K562 (cell line): ENCODE results near the gene KRT81. TPM values are rescaled to one million over a fixed set of nuclear protein-coding genes. Genes with fewer than 3 reads are reported as not detected.

Source experiments
- ATAC-seq: fragments of 200-7000 bp; cut with Tn5 transposase; 3 replicates; pipeline ENCODE4 v1.9.1; 2020; ENCODE audit warnings: moderate library complexity
- BruUV-seq: library from RNA; stranded (reverse); fragments of 400-500 nt; replicated peaks from 2 replicates; lab custom pipeline; 2021; lab: Mats Ljungman, UMichigan
- CTCF ChIA-PET: fragments of 300-600 bp; formaldehyde crosslinking; extraction: SDS; loops from one replicate; lab custom pipeline; 2021; ENCODE audit warnings: low intra/inter-chr PET ratio; lab: Yijun Ruan, JAX
- POLR2A ChIA-PET: fragments of 300-600, 350-650 bp; sonication (Branson Sonifier 250); formaldehyde crosslinking; extraction: SDS; loops from one replicate; lab custom pipeline; 2021; ENCODE audit warnings: antibody characterized with exemption, inconsistent platforms; lab: Yijun Ruan, JAX
- DNase-seq, 4 experiments: peaks; one replicate each; pipeline versions ENCODE4 v3.0.0 to v3.0.0-alpha.2; 2011 to 2018; ENCODE audit warnings: low spot score in 3 of 4, mixed read lengths in 3 of 4; ENCODE audit errors: extremely low read depth in 1 of 4
- FAIRE-seq: peaks from 2 replicates; lab custom pipeline; 2011; peaks lifted over from hg19 to GRCh38; lab: Jason Lieb, UNC
- H2AFZ ChIP-seq: 2 replicates; pipeline ENCODE4 v1.6.0; 2011; ENCODE audit warnings: low read depth, low read length, control low read depth, inconsistent platforms
- H3K27ac ChIP-seq: fragments of 200-600 bp; 3 replicates; pipeline ENCODE4 v1.8.0; 2011; ENCODE audit warnings: low read depth, mild to moderate bottlenecking, control low read depth, inconsistent platforms, low read length, moderate library complexity, mixed read lengths; ENCODE audit errors: extremely low read depth
- H3K27me3 ChIP-seq, 2 experiments: fragments of 300-600 bp in 1 of 2; 2 replicates in 1 of 2; 3 replicates in 1 of 2; pipeline versions ENCODE4 v1.6.0 to v1.8.0; 2011; ENCODE audit warnings: inconsistent platforms in 2 of 2, low read length in 2 of 2, mild to moderate bottlenecking in 1 of 2, mixed read lengths in 1 of 2, moderate library complexity in 1 of 2; ENCODE audit not compliant: control insufficient read depth in 2 of 2, insufficient read depth in 2 of 2
- H3K36me3 ChIP-seq: fragments of 300-600 bp; 3 replicates; pipeline ENCODE4 v1.8.0; 2011; ENCODE audit warnings: mild to moderate bottlenecking, low read length, inconsistent platforms; ENCODE audit not compliant: control insufficient read depth, insufficient read depth
- H3K4me1 ChIP-seq, 2 experiments: fragments of 200-600 bp in 1 of 2; replicated peaks in 1 of 2; 2 replicates in 1 of 2; 3 replicates in 1 of 2; pipeline versions ENCODE4 v1.5.1 to v1.8.0; 2011; ENCODE audit warnings: inconsistent platforms in 2 of 2, low read length in 2 of 2, mild to moderate bottlenecking in 1 of 2, mixed read lengths in 1 of 2, moderate library complexity in 1 of 2; ENCODE audit not compliant: control insufficient read depth in 2 of 2, insufficient read depth in 2 of 2
- H3K4me2 ChIP-seq: 2 replicates; pipeline ENCODE4 v1.6.1; 2011; ENCODE audit warnings: low read length, control low read depth, inconsistent platforms, mixed read lengths; ENCODE audit not compliant: insufficient read depth
- H3K4me3 ChIP-seq: fragments of 200-600 bp; sonication (generic), shearing (Covaris generic); 2 replicates; pipeline ENCODE4 v1.5.1; 2016; ENCODE audit warnings: control low read depth, inconsistent platforms
- H3K79me2 ChIP-seq: fragments of 200-600 bp; 3 replicates; pipeline ENCODE4 v1.8.0; 2011; ENCODE audit warnings: low read length, inconsistent platforms; ENCODE audit not compliant: control insufficient read depth, insufficient read depth
- H3K9ac ChIP-seq, 2 experiments: 2 replicates each; pipeline versions ENCODE4 v1.6.0 to v1.6.1; 2011; ENCODE audit warnings: low read depth in 2 of 2, low read length in 2 of 2, control low read depth in 1 of 2, inconsistent platforms in 1 of 2, mild to moderate bottlenecking in 1 of 2, mixed read lengths in 1 of 2; ENCODE audit not compliant: insufficient read depth in 1 of 2
- H3K9me1 ChIP-seq: one replicate; pipeline ENCODE4 v1.6.0; 2011; ENCODE audit warnings: inconsistent platforms, mild to moderate bottlenecking, low read length, moderate library complexity; ENCODE audit not compliant: control insufficient read depth, insufficient read depth
- H3K9me3 ChIP-seq: replicated peaks from 2 replicates; pipeline ENCODE4 v1.5.1; 2011; ENCODE audit warnings: low read depth, low read length, inconsistent platforms; ENCODE audit not compliant: control insufficient read depth, insufficient read depth
- H4K20me1 ChIP-seq: replicated peaks from 2 replicates; pipeline ENCODE4 v1.6.1; 2011; ENCODE audit warnings: low read length, inconsistent platforms, mixed read lengths; ENCODE audit not compliant: control insufficient read depth, insufficient read depth
- ATF6 ChIP-seq: sonication (generic); formaldehyde crosslinking; IDR thresholded peaks from 2 replicates; pipeline ENCODE4 v1.4.0; 2020; ENCODE audit warnings: mild to moderate bottlenecking, missing genetic modification reagents
- CTCFL ChIP-seq: IDR thresholded peaks from 2 replicates; pipeline ENCODE4 v1.6.1; 2011; ENCODE audit warnings: borderline replicate concordance, low read depth, mild to moderate bottlenecking, moderate library complexity, low read length; ENCODE audit not compliant: insufficient read depth, poor library complexity, severe bottlenecking
- SLC30A9 ChIP-seq: fragments of 250-450 bp; sonication (Bioruptor Pico); IDR thresholded peaks from 2 replicates; pipeline ENCODE4 v1.8.0; 2022; ENCODE audit warnings: mild to moderate bottlenecking, moderate library complexity
- WGBS: fragments of 100-300 bp; shearing (Covaris generic); methylation state at CpG from one replicate; pipeline ENCODE4 v1.1.6; 2016; ENCODE audit warnings: low coverage, mixed read lengths; ENCODE audit not compliant: insufficient coverage; ENCODE audit errors: missing lambda C conversion rate; 5-methylcytosine and 5-hydroxymethylcytosine counted together
- in situ Hi-C: fragments of 300-500 bp; cut with MboI; formaldehyde crosslinking; loops from 4 replicates; pipeline ENCODE4 v1.15.0; 2018; ENCODE audit warnings: inconsistent platforms, mixed read lengths
- intact Hi-C: fragments of 100-400 bp; cut with micrococcal nuclease; formaldehyde crosslinking; loops from 2 replicates; pipeline ENCODE4 v1.14.2; 2022
- polyA plus RNA-seq, 8 experiments: library from polyadenylated mRNA; depleted of rRNA in 4 of 8; stranded (reverse) in 5 of 8; unstranded in 3 of 8; fragments of >200 nt; fragmentation: Nextera tagmentation in 2 of 8; fragmentation: Illumina TruSeq in 1 of 8; extraction: Ambion mirVana in 2 of 8; extraction: Trizol in 1 of 8; gene quantifications; 2 replicates each; pipeline versions ENCODE4 v1.2.1 to v1.2.3, GENCODE V29; 2011 to 2014; ENCODE audit warnings: inconsistent platforms in 1 of 8, missing spikeins in 1 of 8
- total RNA-seq, 7 experiments: library from RNA; depleted of rRNA in 6 of 7; stranded (reverse); fragments of >200 nt in 6 of 7; fragmentation: Illumina TruSeq in 2 of 7; extraction: Trizol in 2 of 7; gene quantifications; 2 replicates each; pipeline versions ENCODE4 v1.2.1 to v1.2.3, GENCODE V29; 2011 to 2021; ENCODE audit warnings: low replicate concordance in 1 of 7

Gene KRT81
- total and polyA plus RNA-seq, 9 of the 15 experiments (the other 6 are each of a cell fraction or from before 2014, with no cell fraction given) = 0.27 TPM; not detected in 8

- ChIA-PET POLR2A (no interaction called here), CTCF (no interaction called here)
- in situ Hi-C loops (no loop called here), intact Hi-C loops (no loop called here)
- Histone ChIP-seq H2AFZ (no peak overlapping the region), H3K9me3 (no peaks in the 10 kb centered on the region), H3K27ac (no peak overlapping the region), H3K27me3 (peaks cover 22 to 70% of the 10 kb centered on the region in 2 experiments), H3K4me1 (no peaks in the 10 kb centered on the region), H3K9me1 (no peaks in the 10 kb centered on the region), H3K4me2 (no peak overlapping the region), H3K36me3 (no peaks in the 10 kb centered on the region), H3K4me3 (no peak overlapping the region), H3K9ac (no peak overlapping the region), H3K79me2 (no peaks in the 10 kb centered on the region), H4K20me1 (0 out of 2 replicates have a peak, but pooled peaks cover 11% of the 10 kb centered on the region)
- DNase-seq (no peak), ATAC-seq (peak; percentile 72), FAIRE-seq (no peak)
- TF ChIP-seq SLC30A9 (CRISPR knock-in tag) (no peak), ATF6 (CRISPR knock-in tag) (no peak), CTCFL (peak; percentile 32)
- WGBS = 3% methylated on average over 39 of the region's 52 CpGs
- no TSS peak for BruUV-seq
These were observed 41.0 kb downstream of the KRT81 start for GRCh38 chr12:52250048-52250990.
